Tibial nerve (tissue), 4 donors: ENCODE results near the gene TRABD2B. TPM values are rescaled to one million over a fixed set of nuclear protein-coding genes. Genes with fewer than 3 reads are reported as not detected.

Source experiments
- DNase-seq, 2 donors: peaks; one replicate each; pipeline ENCODE4 v3.0.0-alpha.2; 2019; ENCODE audit warnings: low spot score in 2 of 2
- H3K27ac ChIP-seq, 4 donors: fragments of 200-600 bp; sonication (generic) in 3 of 4; one replicate each; pipeline ENCODE4 v1.5.1; 2017 to 2019; ENCODE audit warnings: mild to moderate bottlenecking in 1 of 4
- H3K27me3 ChIP-seq, 2 donors: fragments of 200-600 bp; sonication (generic) in 1 of 2; one replicate each; pipeline versions ENCODE4 v1.5.1 to v1.6.0; 2017 to 2019
- H3K36me3 ChIP-seq, 3 donors: fragments of 200-600 bp; sonication (generic); one replicate each; pipeline ENCODE4 v1.5.1; 2018 to 2019
- H3K4me1 ChIP-seq, 4 donors: fragments of 200-600 bp; sonication (generic) in 3 of 4; one replicate each; pipeline ENCODE4 v1.5.1; 2017 to 2019
- H3K4me3 ChIP-seq, 4 donors: fragments of 200-600 bp; sonication (generic) in 3 of 4; one replicate each; pipeline ENCODE4 v1.5.1; 2017 to 2019; ENCODE audit warnings: mild to moderate bottlenecking in 1 of 4, moderate library complexity in 1 of 4
- H3K9me3 ChIP-seq, 4 donors: fragments of 200-600 bp; sonication (generic) in 3 of 4; one replicate each; pipeline ENCODE4 v1.5.1; 2017 to 2019
- CTCF ChIP-seq, 5 experiments: fragments of 200-600 bp in 3 of 5; fragments of 450-650 bp in 2 of 5; sonication (generic) in 3 of 5; IDR thresholded peaks; one replicate each; pipeline ENCODE4 v1.5.1; 2016 to 2019; ENCODE audit warnings: antibody characterized with exemption in 5 of 5, mild to moderate bottlenecking in 3 of 5, moderate library complexity in 2 of 5
- EP300 ChIP-seq, 2 donors: sonication (generic); formaldehyde crosslinking; IDR thresholded peaks; one replicate each; pipeline ENCODE4 v1.6.1; 2017; ENCODE audit warnings: antibody characterized with exemption in 2 of 2, mild to moderate bottlenecking in 1 of 2
- POLR2A ChIP-seq, 2 donors: fragments of 450-650 bp; IDR thresholded peaks; one replicate each; pipeline ENCODE4 v1.6.1; 2017; ENCODE audit warnings: antibody characterized with exemption in 2 of 2, mild to moderate bottlenecking in 2 of 2, moderate library complexity in 2 of 2
- whole genome bisulfite sequencing, 2 donors: methylation state at CpG; one replicate each; pipeline ENCODE4 v1.1.5; 2018; 5-methylcytosine and 5-hydroxymethylcytosine counted together
- total RNA-seq, 4 donors: library from RNA; depleted of rRNA; stranded (reverse); fragments of >200 nt; gene quantifications; one replicate each; pipeline ENCODE4 v1.1.0, GENCODE V29; 2016

Gene TRABD2B
- total RNA-seq, 4 donors from 2014 or later, result 1.3 to 4.1 (median 2.3) TPM

GRCh38 chr1:47942240-47942629 is 55.0 kb downstream of the TRABD2B start:
- Histone ChIP-seq H3K4me1 (peaks cover 0 to 55% (median 11%) of the 10 kb centered on the region in 4 donors), H3K27me3 (no peaks in the 10 kb centered on the region), H3K9me3 (no peaks in the 10 kb centered on the region), H3K27ac (no peak overlapping the region), H3K4me3 (no peak overlapping the region), H3K36me3 (no peaks in the 10 kb centered on the region)
- DNase-seq, result no peak
- no peak for TF ChIP-seq POLR2A (IDR thresholded peaks at IDR 0.05)
- TF ChIP-seq EP300 (IDR thresholded peaks at IDR 0.05), result no peak
- TF ChIP-seq CTCF (IDR thresholded peaks at IDR 0.05), result no peak
- WGBS, 2 donors, result 69 to 79% methylated on average over 3 of the region's 3 CpGs

DNA sequence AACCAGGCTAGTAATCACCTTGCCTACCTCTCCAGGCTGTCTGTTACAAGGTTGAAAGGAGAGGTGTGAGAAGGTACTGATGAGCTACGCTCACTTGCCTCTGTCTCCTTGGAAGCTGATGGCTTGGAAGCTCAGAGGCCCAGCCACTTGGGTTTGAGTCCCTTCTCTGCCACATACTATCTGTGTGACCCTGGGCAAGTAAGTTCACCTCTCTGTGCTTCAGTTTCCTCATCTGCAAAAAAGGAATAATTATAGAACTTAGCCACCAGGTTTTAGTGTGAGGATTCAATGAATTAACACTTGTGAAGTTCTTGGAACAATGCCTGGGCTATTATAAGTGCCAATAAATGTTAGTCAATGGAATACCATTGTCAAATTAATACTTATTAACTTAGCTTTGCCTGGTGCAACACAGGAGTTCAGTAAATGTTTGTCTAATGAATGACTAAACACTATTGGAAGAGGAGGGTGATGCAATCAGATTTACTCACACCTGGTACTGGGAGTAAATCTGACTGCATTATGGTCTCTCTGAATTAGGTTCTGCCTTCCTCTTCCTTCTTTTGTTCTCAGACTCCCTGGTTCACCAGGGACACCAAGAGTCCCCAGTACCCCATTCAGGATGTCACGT is 55.5 kb downstream of the TRABD2B start:
- H3K27me3 ChIP-seq, result no peaks in the 10 kb centered on the region
- no peak overlapping the region for H3K27ac ChIP-seq
- no peak for TF ChIP-seq POLR2A (IDR thresholded peaks at IDR 0.05)
- no peak for DNase-seq
- no peaks in the 10 kb centered on the region for H3K9me3 ChIP-seq
- H3K36me3 ChIP-seq, result no peaks in the 10 kb centered on the region
- H3K4me3 ChIP-seq, result no peak overlapping the region
- 100% methylated on average over 2 of the region's 2 CpGs for WGBS, 2 donors
- peaks cover 0 to 55% (median 11%) of the 10 kb centered on the region in 4 donors for H3K4me1 ChIP-seq

GRCh38 chr1:47940779-47941178 is 56.4 kb downstream of the TRABD2B start:
- DNase-seq, result no peak
- peaks cover 0 to 55% (median 11%) of the 10 kb centered on the region in 4 donors for H3K4me1 ChIP-seq
- H3K36me3 ChIP-seq, result no peaks in the 10 kb centered on the region
- no peak overlapping the region for H3K4me3 ChIP-seq
- 22 to 25% methylated on average over 5 of the region's 5 CpGs for WGBS, 2 donors
- H3K9me3 ChIP-seq, result no peaks in the 10 kb centered on the region
- no peaks in the 10 kb centered on the region for H3K27me3 ChIP-seq
- peak overlapping the region in 1 of 4 donors; percentile 40 for H3K27ac ChIP-seq
- no peak for TF ChIP-seq CTCF (IDR thresholded peaks at IDR 0.05)
- TF ChIP-seq POLR2A (IDR thresholded peaks at IDR 0.05), result no peak
- TF ChIP-seq EP300 (IDR thresholded peaks at IDR 0.05), result no peak

GRCh38 chr1:47940326-47940725 is 56.9 kb downstream of the TRABD2B start:
- Histone ChIP-seq H3K9me3 (no peaks in the 10 kb centered on the region), H3K27me3 (no peaks in the 10 kb centered on the region), H3K4me1 (peaks cover 0 to 52% (median 11%) of the 10 kb centered on the region in 4 donors), H3K36me3 (no peaks in the 10 kb centered on the region), H3K27ac (peak overlapping the region in 1 of 4 donors; percentile 40), H3K4me3 (no peak overlapping the region)
- WGBS, 2 donors, result 66 to 67% methylated on average over 8 of the region's 8 CpGs
- TF ChIP-seq POLR2A (IDR thresholded peaks at IDR 0.05), result no peak
- no peak for TF ChIP-seq CTCF (IDR thresholded peaks at IDR 0.05)
- no peak for TF ChIP-seq EP300 (IDR thresholded peaks at IDR 0.05)
- DNase-seq, result no peak

DNA sequence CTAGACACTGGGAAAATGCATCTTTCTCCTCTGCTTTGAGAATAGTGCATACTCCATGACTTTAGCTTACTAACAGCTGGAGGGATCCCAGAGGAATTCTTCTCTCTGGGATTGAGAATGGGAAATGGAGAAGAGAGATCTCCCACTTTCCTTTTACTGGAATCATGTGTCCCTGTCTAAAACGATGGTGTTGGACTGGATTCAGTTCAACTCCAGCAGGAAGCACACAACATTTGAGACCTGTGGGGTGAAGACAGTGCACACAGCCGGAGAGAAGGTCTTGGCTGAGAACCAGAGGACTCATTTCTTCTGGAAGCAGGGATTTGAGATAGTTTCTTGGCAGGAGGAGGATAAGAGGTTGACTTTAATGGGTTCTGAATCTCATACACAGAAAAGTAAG is 58.7 kb downstream of the TRABD2B start:
- no peak for DNase-seq
- no peak for TF ChIP-seq CTCF (IDR thresholded peaks at IDR 0.05)
- TF ChIP-seq POLR2A (IDR thresholded peaks at IDR 0.05), result no peak
- TF ChIP-seq EP300 (IDR thresholded peaks at IDR 0.05), result peak in 1 of 2 donors; percentile 15
- H3K4me3 ChIP-seq, result no peak overlapping the region
- H3K9me3 ChIP-seq, result no peaks in the 10 kb centered on the region
- H3K27me3 ChIP-seq, result no peaks in the 10 kb centered on the region
- no peaks in the 10 kb centered on the region for H3K36me3 ChIP-seq
- peaks cover 0 to 54% (median 22%) of the 10 kb centered on the region in 4 donors for H3K4me1 ChIP-seq
- peak overlapping the region in 1 of 4 donors; percentile 67 for H3K27ac ChIP-seq
- WGBS, 2 donors, result 14 to 18% methylated on average over 2 of the region's 2 CpGs
